ENCODE measurements around the gene MAP3K2.

MAP3K2 gene

GRCh38 chr2:127401757-127402695 lies 14.3 kb upstream of the MAP3K2 start:
- Histone ChIP-seq H3K27me3 (ENCODE audit: control insufficient read depth in 3 of 3, insufficient read depth in 3 of 3, low read depth in 1 of 3, low read length in 3 of 3) (peaks cover 0 to 9% (median 0%) of the 10 kb centered on the region in 3 experiments), H4K8ac (ENCODE audit: low read depth, low read length) (no peak overlapping the region), H3K4me2 (ENCODE audit: insufficient read depth, low read length, poor library complexity, severe bottlenecking) (no peak overlapping the region), H3K36me3 (replicated peaks in 1 of 2; ENCODE audit: control insufficient read depth in 2 of 2, insufficient read depth in 2 of 2, low read length in 2 of 2) (no peaks in the 10 kb centered on the region), H2BK120ac (ENCODE audit: low read depth, low read length) (no peak overlapping the region), H3K4me3 (ENCODE audit: low read length in 2 of 2) (no peak overlapping the region), H2AK5ac (ENCODE audit: low read depth, low read length) (peak overlapping the region; percentile 49), H3K4me1 (ENCODE audit: control insufficient read depth in 2 of 2, insufficient read depth in 1 of 2, low read depth in 1 of 2, low read length in 2 of 2) (peaks cover 0 to 8% of the 10 kb centered on the region in 2 donors), H4K91ac (ENCODE audit: low read depth, low read length, poor library complexity) (no peak overlapping the region), H3K9me3 (replicated peaks in 1 of 2; ENCODE audit: control insufficient read depth in 2 of 2, insufficient read depth in 1 of 2, low read depth in 1 of 2, low read length in 2 of 2) (no peaks in the 10 kb centered on the region), H3K27ac (replicated peaks; ENCODE audit: low read length) (no peak overlapping the region), H2BK5ac (ENCODE audit: low read length) (no peak overlapping the region), H3K18ac (ENCODE audit: low read length) (peak overlapping the region; percentile 21), H2AFZ (ENCODE audit: low read length) (no peak overlapping the region), H3K9ac (ENCODE audit: low read depth, low read length, poor library complexity) (no peak overlapping the region), H3K23ac (ENCODE audit: low read depth, low read length, poor library complexity) (no peak overlapping the region), H3K4ac (ENCODE audit: low read length) (no peak overlapping the region), H2BK12ac (ENCODE audit: low read length) (no peak overlapping the region), H2BK15ac (ENCODE audit: low read length) (peak overlapping the region; percentile 3), H3K14ac (ENCODE audit: low read length) (no peak overlapping the region), H3K79me1 (ENCODE audit: low read depth, low read length) (no peaks in the 10 kb centered on the region)
- WGBS, 2 donors (ENCODE audit: extremely low coverage in 2 of 2, insufficient read length in 2 of 2, insufficient replicate concordance in 1 of 2): no CpG with 5 or more reads among the region's 11 CpGs
- no peak for DNase-seq (ENCODE audit: low spot score)

- Histone ChIP-seq H2BK120ac (ENCODE audit: low read depth, low read length) (no peak overlapping the region), H3K79me1 (ENCODE audit: low read depth, low read length) (no peaks in the 10 kb centered on the region), H3K36me3 (replicated peaks in 1 of 2; ENCODE audit: control insufficient read depth in 2 of 2, insufficient read depth in 2 of 2, low read length in 2 of 2) (no peaks in the 10 kb centered on the region), H3K14ac (ENCODE audit: low read length) (no peak overlapping the region), H3K18ac (ENCODE audit: low read length) (peak overlapping the region; percentile 81), H2BK15ac (ENCODE audit: low read length) (peak overlapping the region; percentile 30), H3K23ac (ENCODE audit: low read depth, low read length, poor library complexity) (no peak overlapping the region), H2BK5ac (ENCODE audit: low read length) (peak overlapping the region; percentile 55), H3K4me3 (ENCODE audit: low read length in 2 of 2) (no peak overlapping the region), H3K4ac (ENCODE audit: low read length) (no peak overlapping the region), H3K4me1 (ENCODE audit: control insufficient read depth in 2 of 2, insufficient read depth in 1 of 2, low read depth in 1 of 2, low read length in 2 of 2) (peaks cover 0 to 8% of the 10 kb centered on the region in 2 donors), H2AFZ (ENCODE audit: low read length) (peak overlapping the region; percentile 39), H3K27ac (replicated peaks; ENCODE audit: low read length) (no peak overlapping the region), H3K9ac (ENCODE audit: low read depth, low read length, poor library complexity) (peak overlapping the region; percentile 13), H2BK12ac (ENCODE audit: low read length) (no peak overlapping the region), H3K4me2 (ENCODE audit: insufficient read depth, low read length, poor library complexity, severe bottlenecking) (no peak overlapping the region), H3K27me3 (ENCODE audit: control insufficient read depth in 3 of 3, insufficient read depth in 3 of 3, low read depth in 1 of 3, low read length in 3 of 3) (peaks cover 0 to 9% (median 0%) of the 10 kb centered on the region in 3 experiments), H4K8ac (ENCODE audit: low read depth, low read length) (no peak overlapping the region), H3K9me3 (replicated peaks in 1 of 2; ENCODE audit: control insufficient read depth in 2 of 2, insufficient read depth in 1 of 2, low read depth in 1 of 2, low read length in 2 of 2) (no peaks in the 10 kb centered on the region), H4K91ac (ENCODE audit: low read depth, low read length, poor library complexity) (no peak overlapping the region), H2AK5ac (ENCODE audit: low read depth, low read length) (peak overlapping the region; percentile 58)
- WGBS, 2 donors (ENCODE audit: extremely low coverage in 2 of 2, insufficient read length in 2 of 2, insufficient replicate concordance in 1 of 2): no CpG with 5 or more reads among the region's 39 CpGs
- no peak for DNase-seq (ENCODE audit: low spot score)
Observed at GRCh38 chr2:127400897-127401756, 13.4 kb upstream of the MAP3K2 start.

GRCh38 chr2:127400533-127400896 lies 12.7 kb upstream of the MAP3K2 start:
- Histone ChIP-seq H2BK5ac (ENCODE audit: low read length) (peak overlapping the region; percentile 55), H3K4me1 (ENCODE audit: control insufficient read depth in 2 of 2, insufficient read depth in 1 of 2, low read depth in 1 of 2, low read length in 2 of 2) (peaks cover 0 to 8% of the 10 kb centered on the region in 2 donors), H3K14ac (ENCODE audit: low read length) (no peak overlapping the region), H3K23ac (ENCODE audit: low read depth, low read length, poor library complexity) (no peak overlapping the region), H3K79me1 (ENCODE audit: low read depth, low read length) (no peaks in the 10 kb centered on the region), H3K9me3 (replicated peaks in 1 of 2; ENCODE audit: control insufficient read depth in 2 of 2, insufficient read depth in 1 of 2, low read depth in 1 of 2, low read length in 2 of 2) (no peaks in the 10 kb centered on the region), H4K91ac (ENCODE audit: low read depth, low read length, poor library complexity) (no peak overlapping the region), H3K36me3 (replicated peaks in 1 of 2; ENCODE audit: control insufficient read depth in 2 of 2, insufficient read depth in 2 of 2, low read length in 2 of 2) (no peaks in the 10 kb centered on the region), H3K4ac (ENCODE audit: low read length) (no peak overlapping the region), H3K27me3 (ENCODE audit: control insufficient read depth in 3 of 3, insufficient read depth in 3 of 3, low read depth in 1 of 3, low read length in 3 of 3) (peaks cover 0 to 9% (median 0%) of the 10 kb centered on the region in 3 experiments), H3K27ac (replicated peaks; ENCODE audit: low read length) (no peak overlapping the region), H3K18ac (ENCODE audit: low read length) (peak overlapping the region; percentile 35), H3K4me3 (ENCODE audit: low read length in 2 of 2) (no peak overlapping the region), H2BK15ac (ENCODE audit: low read length) (no peak overlapping the region), H2BK120ac (ENCODE audit: low read depth, low read length) (no peak overlapping the region), H2BK12ac (ENCODE audit: low read length) (no peak overlapping the region), H3K4me2 (ENCODE audit: insufficient read depth, low read length, poor library complexity, severe bottlenecking) (no peak overlapping the region), H3K9ac (ENCODE audit: low read depth, low read length, poor library complexity) (no peak overlapping the region), H2AFZ (ENCODE audit: low read length) (no peak overlapping the region), H4K8ac (ENCODE audit: low read depth, low read length) (no peak overlapping the region), H2AK5ac (ENCODE audit: low read depth, low read length) (peak overlapping the region; percentile 58)
- no peak for DNase-seq (ENCODE audit: low spot score)
- WGBS, 2 donors (ENCODE audit: extremely low coverage in 2 of 2, insufficient read length in 2 of 2, insufficient replicate concordance in 1 of 2): no CpG with 5 or more reads among the region's 9 CpGs

GRCh38 chr2:127398239-127398590 lies 10.4 kb upstream of the MAP3K2 start:
- H3K14ac ChIP-seq (ENCODE audit: low read length): no peak overlapping the region
- no peak overlapping the region for H3K9ac ChIP-seq (ENCODE audit: low read depth, low read length, poor library complexity)
- peaks cover 2 to 9% of the 10 kb centered on the region in 2 donors for H3K4me1 ChIP-seq (ENCODE audit: control insufficient read depth in 2 of 2, insufficient read depth in 1 of 2, low read depth in 1 of 2, low read length in 2 of 2)
- no peaks in the 10 kb centered on the region for H3K79me1 ChIP-seq (ENCODE audit: low read depth, low read length)
- peaks cover 0 to 3% of the 10 kb centered on the region in 2 donors for H3K9me3 ChIP-seq (replicated peaks in 1 of 2; ENCODE audit: control insufficient read depth in 2 of 2, insufficient read depth in 1 of 2, low read depth in 1 of 2, low read length in 2 of 2)
- no peak overlapping the region for H3K4me3 ChIP-seq (ENCODE audit: low read length in 2 of 2)
- H3K27ac ChIP-seq (replicated peaks; ENCODE audit: low read length): no peak overlapping the region
- no peak overlapping the region for H3K4ac ChIP-seq (ENCODE audit: low read length)
- H2AFZ ChIP-seq (ENCODE audit: low read length): no peak overlapping the region
- H4K8ac ChIP-seq (ENCODE audit: low read depth, low read length): no peak overlapping the region
- no peak for DNase-seq (ENCODE audit: low spot score)
- H2BK15ac ChIP-seq (ENCODE audit: low read length): no peak overlapping the region
- H2AK5ac ChIP-seq (ENCODE audit: low read depth, low read length): peak overlapping the region; percentile 13
- H4K91ac ChIP-seq (ENCODE audit: low read depth, low read length, poor library complexity): no peak overlapping the region
- WGBS, 2 donors (ENCODE audit: extremely low coverage in 2 of 2, insufficient read length in 2 of 2, insufficient replicate concordance in 1 of 2): no CpG with 5 or more reads among the region's 4 CpGs
- H3K23ac ChIP-seq (ENCODE audit: low read depth, low read length, poor library complexity): no peak overlapping the region
- H3K18ac ChIP-seq (ENCODE audit: low read length): peak overlapping the region; percentile 24
- no peak overlapping the region for H2BK5ac ChIP-seq (ENCODE audit: low read length)
- H3K27me3 ChIP-seq (ENCODE audit: control insufficient read depth in 3 of 3, insufficient read depth in 3 of 3, low read depth in 1 of 3, low read length in 3 of 3): peaks cover 0 to 9% (median 0%) of the 10 kb centered on the region in 3 experiments
- H3K36me3 ChIP-seq (replicated peaks in 1 of 2; ENCODE audit: control insufficient read depth in 2 of 2, insufficient read depth in 2 of 2, low read length in 2 of 2): no peaks in the 10 kb centered on the region
- H3K4me2 ChIP-seq (ENCODE audit: insufficient read depth, low read length, poor library complexity, severe bottlenecking): no peak overlapping the region
- H2BK12ac ChIP-seq (ENCODE audit: low read length): no peak overlapping the region
- H2BK120ac ChIP-seq (ENCODE audit: low read depth, low read length): no peak overlapping the region
